ENCODE measurements around the gene C14orf119.

Gene C14orf119

DNA sequence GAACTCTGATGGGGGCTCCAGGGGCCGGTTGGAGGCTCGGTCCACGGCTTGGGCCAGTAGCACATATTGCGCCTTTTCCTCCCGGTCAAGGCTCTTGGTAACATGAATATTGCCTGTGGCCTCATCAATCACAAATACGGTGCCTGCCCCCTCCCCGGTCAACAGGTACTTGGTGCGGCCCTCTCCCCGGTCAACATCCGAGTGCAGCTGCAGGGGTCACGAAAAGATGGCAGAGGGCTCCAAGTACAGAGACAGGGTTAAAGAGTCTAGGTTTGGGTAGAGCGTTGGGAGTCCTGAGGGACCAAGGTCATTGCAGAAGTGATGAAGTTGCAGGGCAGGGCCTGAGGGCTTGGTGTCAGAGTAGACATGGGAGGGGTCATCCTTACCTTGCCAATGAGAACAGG, 40.2 kb upstream of the C14orf119 start:
- 97% methylated on average over 12 of the region's 12 CpGs for WGBS, 2 experiments (ENCODE audit: insufficient coverage in 2 of 2)
- H3K27ac ChIP-seq (ENCODE audit: low read depth, low read length, severe bottlenecking) = no peak overlapping the region
- H3K4me3 ChIP-seq (ENCODE audit: extremely low read depth, insufficient read depth, low read length, poor library complexity, severe bottlenecking) = no peak overlapping the region
- peaks cover 47% of the 10 kb centered on the region for H3K36me3 ChIP-seq (ENCODE audit: control insufficient read depth, insufficient read depth, low read length)
- no peaks in the 10 kb centered on the region for H3K9me3 ChIP-seq (ENCODE audit: control insufficient read depth, low read length)
- peaks cover 11% of the 10 kb centered on the region for H3K4me1 ChIP-seq (ENCODE audit: control insufficient read depth, insufficient read depth, low read length, poor library complexity, severe bottlenecking)

DNA sequence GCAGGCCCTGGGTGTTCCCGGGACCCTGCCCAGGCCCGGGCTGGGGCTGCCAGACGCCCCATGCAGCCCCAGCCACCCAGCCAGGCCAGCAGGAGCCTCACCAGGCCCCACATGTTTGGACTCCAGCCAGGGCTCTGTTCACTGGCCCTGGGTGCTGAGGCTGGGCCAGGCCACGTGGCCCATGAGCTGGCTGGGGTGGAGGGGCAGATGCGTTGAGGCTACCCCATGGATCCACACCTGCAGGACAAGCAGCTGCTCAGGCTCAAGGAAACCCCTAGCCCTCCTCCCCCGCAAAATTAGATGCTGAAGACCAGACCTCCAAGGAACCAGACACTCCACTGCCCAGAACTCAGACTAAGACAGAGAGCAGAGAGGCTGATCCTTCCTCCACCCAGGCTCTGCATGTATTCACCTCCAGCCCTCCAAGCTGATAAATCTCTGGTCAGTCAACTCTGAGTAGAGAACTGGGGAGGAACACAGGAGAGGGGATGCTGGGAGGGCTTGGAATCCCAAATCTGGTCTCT, 39.6 kb upstream of the C14orf119 start:
- H3K27ac ChIP-seq (ENCODE audit: low read depth, low read length, severe bottlenecking) = peak overlapping the region; percentile 6
- peaks cover 47% of the 10 kb centered on the region for H3K36me3 ChIP-seq (ENCODE audit: control insufficient read depth, insufficient read depth, low read length)
- no peak overlapping the region for H3K4me3 ChIP-seq (ENCODE audit: extremely low read depth, insufficient read depth, low read length, poor library complexity, severe bottlenecking)
- no peaks in the 10 kb centered on the region for H3K9me3 ChIP-seq (ENCODE audit: control insufficient read depth, low read length)
- peaks cover 15% of the 10 kb centered on the region for H3K4me1 ChIP-seq (ENCODE audit: control insufficient read depth, insufficient read depth, low read length, poor library complexity, severe bottlenecking)
- 92 to 93% methylated on average over 5 of the region's 6 CpGs for WGBS, 2 experiments (ENCODE audit: insufficient coverage in 2 of 2)

DNA sequence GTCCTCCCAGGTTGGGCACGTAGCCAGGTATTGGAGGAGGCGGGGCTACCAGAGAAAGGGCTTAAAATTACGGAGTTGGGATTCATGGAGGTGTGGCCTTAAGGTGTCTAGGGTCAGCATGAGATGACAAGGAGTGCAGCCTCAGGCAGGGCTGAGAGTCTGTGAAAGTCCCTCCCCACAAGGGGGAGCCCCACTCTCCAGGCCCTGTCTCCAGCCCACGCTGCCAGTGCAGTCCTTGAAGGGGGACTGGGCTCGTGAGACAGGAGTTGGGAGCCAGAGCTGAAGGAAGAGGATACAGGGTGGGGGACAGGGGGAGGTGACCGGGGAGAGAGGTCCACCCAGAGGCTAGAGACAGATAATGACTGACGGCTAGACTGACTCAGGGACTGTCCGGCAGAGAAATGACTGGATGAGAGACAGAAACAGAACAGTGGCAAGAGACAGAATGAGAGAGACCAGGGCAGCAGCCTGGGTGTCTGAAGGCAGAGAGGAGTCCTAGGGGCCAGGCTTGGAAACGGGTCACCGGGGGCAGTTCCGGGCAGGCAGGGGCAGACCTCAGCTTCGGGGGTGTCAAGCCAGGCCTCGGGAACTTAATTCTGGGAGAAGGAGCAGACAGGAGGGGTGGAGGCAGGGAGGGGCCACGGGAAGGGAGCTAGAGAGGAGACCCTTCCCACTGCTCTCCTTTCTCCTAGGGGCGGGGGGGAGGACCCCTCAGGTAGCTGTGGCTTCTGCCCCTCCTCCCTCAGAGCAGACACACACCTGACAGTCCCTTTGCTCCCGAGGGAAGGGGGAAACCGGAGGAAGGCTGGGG, 39.0 kb upstream of the C14orf119 start:
- peak overlapping the region; percentile 6 for H3K27ac ChIP-seq (ENCODE audit: low read depth, low read length, severe bottlenecking)
- WGBS, 2 experiments (ENCODE audit: insufficient coverage in 2 of 2) = 5 to 7% methylated on average over 10 of the region's 17 CpGs

DNA sequence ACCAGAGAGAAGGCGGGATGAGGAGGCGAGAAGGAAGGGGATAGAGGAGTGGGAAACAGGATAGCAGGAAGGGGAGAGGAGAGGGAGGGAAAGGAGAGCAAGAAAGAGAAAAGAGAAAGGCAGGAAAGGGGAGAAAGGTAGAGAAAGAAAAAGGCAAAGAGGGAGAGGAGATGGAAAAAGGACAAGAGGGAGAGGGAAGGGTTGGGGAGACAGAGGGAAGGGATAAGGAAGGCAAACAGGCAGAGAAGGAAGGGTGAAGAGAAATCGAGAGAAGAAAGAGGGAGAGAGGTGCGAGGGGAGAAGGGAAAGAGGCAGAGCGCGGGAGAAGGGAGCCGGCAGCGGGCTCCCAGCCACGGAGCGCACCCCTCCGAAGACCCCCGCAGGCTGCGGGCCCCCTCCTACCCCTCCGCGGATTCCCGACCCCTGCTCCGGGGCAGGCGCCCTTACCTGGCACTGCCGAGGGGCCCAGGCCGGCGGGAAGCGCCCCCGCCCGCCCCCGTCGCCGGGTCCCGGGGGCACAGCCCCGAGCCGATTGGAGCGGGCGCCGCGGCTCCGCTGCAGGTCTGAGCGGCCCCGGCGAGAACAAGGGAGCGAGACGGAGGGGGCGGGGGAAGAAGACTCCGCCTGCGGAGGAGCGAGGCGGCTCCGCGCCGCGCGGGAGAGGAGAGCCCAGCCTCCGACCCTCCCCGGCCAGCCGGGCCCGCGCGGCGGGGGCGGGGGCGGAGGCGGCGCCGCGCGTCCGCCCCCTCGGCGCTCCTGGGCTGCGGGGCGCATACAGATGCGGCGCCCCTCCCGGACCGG, 38.1 kb upstream of the C14orf119 start, which contains the start of gene CDH24:
Gene CDH24, minus strand, starts transcription at position 565 of the 801 bp plus-strand sequence. CDS start 1,787 bp downstream, outside the sequence.
- peak within 1 kb of the TSS; percentile 73 for H3K27ac ChIP-seq (ENCODE audit: low read depth, low read length, severe bottlenecking)

More for the DNA sequence above, 39.0 kb upstream of the C14orf119 start:
- no peaks in the 10 kb centered on the region for H3K9me3 ChIP-seq (ENCODE audit: control insufficient read depth, low read length)
- H3K36me3 ChIP-seq (ENCODE audit: control insufficient read depth, insufficient read depth, low read length) = peaks cover 49% of the 10 kb centered on the region
- H3K4me1 ChIP-seq (ENCODE audit: control insufficient read depth, insufficient read depth, low read length, poor library complexity, severe bottlenecking) = peaks cover 19% of the 10 kb centered on the region
- peak overlapping the region; percentile 56 for H3K4me3 ChIP-seq (ENCODE audit: extremely low read depth, insufficient read depth, low read length, poor library complexity, severe bottlenecking)

DNA sequence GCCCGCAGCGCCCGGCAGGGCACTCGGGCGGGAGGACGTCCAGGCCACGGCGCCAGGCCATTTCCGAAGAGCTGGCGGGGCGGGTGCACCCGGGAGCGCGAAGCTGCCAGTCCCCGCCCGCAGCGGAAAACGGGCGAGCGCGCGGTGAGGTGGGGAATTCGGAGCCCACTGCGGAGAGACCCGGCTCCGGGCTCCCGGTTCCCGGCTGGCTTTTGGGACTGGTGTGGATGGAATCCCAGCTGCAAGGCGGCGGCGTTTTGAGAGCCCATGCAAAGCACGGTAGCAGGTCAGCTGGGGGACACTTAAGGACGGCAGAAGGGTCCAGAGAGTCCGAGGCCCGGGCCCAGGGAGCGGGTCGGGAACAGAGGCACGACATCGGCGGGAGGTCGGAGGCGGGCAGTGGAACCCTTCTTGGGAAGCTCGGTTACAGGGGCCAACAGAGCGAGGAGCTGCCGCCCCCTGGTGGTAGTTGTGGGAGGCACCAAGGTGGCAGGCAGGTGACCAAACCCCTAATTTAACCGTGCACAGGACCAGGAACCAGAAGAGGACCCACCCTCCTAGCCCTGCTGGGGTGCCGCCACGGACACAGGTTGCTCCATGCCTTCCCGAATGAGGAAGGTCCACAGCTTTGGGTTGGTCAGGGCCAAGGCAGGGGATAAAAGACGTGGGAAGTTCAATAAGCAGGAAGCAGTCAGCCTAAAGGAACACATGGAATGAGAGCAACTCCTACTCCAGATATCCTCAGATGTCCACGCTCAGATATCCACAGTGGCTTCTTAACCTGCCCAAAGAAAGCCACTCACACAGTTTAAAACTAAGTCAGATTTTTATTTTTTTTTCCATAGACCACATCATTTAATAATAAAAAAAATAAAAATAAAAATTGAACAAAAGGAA, 37.3 kb upstream of the C14orf119 start:
- no peaks in the 10 kb centered on the region for H3K9me3 ChIP-seq (ENCODE audit: control insufficient read depth, low read length)
- H3K4me3 ChIP-seq (ENCODE audit: extremely low read depth, insufficient read depth, low read length, poor library complexity, severe bottlenecking) = peak overlapping the region; percentile 56
- 2 to 4% methylated on average over 42 to 48 of the region's 51 CpGs for WGBS, 2 experiments (ENCODE audit: insufficient coverage in 2 of 2)
- peaks cover 57% of the 10 kb centered on the region for H3K36me3 ChIP-seq (ENCODE audit: control insufficient read depth, insufficient read depth, low read length)
- H3K27ac ChIP-seq (ENCODE audit: low read depth, low read length, severe bottlenecking) = peak overlapping the region; percentile 73
- H3K4me1 ChIP-seq (ENCODE audit: control insufficient read depth, insufficient read depth, low read length, poor library complexity, severe bottlenecking) = peaks cover 34% of the 10 kb centered on the region

More for the DNA sequence above, 38.1 kb upstream of the C14orf119 start, which contains the start of gene CDH24:
- Histone ChIP-seq H3K9me3 (ENCODE audit: control insufficient read depth, low read length) (no peaks in the 10 kb centered on the region), H3K36me3 (ENCODE audit: control insufficient read depth, insufficient read depth, low read length) (peaks cover 52% of the 10 kb centered on the region), H3K4me3 (ENCODE audit: extremely low read depth, insufficient read depth, low read length, poor library complexity, severe bottlenecking) (peak within 1 kb of the TSS; percentile 56), H3K4me1 (ENCODE audit: control insufficient read depth, insufficient read depth, low read length, poor library complexity, severe bottlenecking) (peaks cover 26% of the 10 kb centered on the region)
- 0% methylated on average over 34 to 69 of the region's 73 CpGs for WGBS, 2 experiments (ENCODE audit: insufficient coverage in 2 of 2)

DNA sequence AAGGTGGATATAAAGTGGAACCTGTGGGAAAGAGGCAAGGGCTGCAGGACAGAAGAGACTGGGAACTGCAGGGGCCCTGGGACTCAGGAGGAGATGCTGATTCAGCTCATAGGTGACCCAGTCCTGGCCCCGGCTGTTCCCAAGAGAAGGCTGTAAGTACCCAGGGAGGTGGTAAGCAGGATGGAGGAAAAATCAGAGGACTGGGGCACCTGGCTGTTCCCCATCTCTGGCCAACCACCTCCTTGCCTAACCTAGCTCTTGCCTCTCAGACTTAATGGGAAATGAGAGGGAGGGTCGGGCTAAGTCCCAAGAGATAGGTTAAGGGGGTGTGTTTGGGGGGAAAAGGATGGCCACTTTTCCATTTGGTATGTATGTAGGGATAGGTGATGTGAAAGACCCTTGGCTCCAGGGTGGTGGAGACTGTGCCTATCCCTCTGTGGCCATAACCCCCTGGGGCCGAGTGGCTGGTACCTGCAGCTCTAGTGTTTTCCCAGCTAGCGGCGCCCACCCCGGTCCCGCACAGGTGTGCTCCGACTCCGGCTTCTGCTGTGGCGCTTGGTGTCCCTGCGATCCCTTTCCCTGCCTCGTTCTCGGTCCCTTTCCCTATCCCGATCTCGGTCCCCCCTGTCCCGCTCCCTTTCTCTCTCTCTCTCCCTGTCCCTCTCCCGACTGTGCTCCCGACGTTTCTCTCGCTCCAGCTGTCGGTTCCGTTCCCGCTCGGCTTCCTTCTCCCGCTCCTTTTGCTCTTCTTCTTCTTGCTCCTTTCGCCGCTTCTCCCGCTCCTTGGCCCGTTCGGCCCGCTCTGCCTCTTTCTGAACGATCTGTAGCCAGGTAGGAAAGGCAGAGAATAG, 36.4 kb upstream of the C14orf119 start:
- H3K4me3 ChIP-seq (ENCODE audit: extremely low read depth, insufficient read depth, low read length, poor library complexity, severe bottlenecking) = no peak overlapping the region
- no peaks in the 10 kb centered on the region for H3K9me3 ChIP-seq (ENCODE audit: control insufficient read depth, low read length)
- H3K4me1 ChIP-seq (ENCODE audit: control insufficient read depth, insufficient read depth, low read length, poor library complexity, severe bottlenecking) = peaks cover 41% of the 10 kb centered on the region
- peaks cover 58% of the 10 kb centered on the region for H3K36me3 ChIP-seq (ENCODE audit: control insufficient read depth, insufficient read depth, low read length)
- no peak overlapping the region for H3K27ac ChIP-seq (ENCODE audit: low read depth, low read length, severe bottlenecking)
- WGBS, 2 experiments (ENCODE audit: insufficient coverage in 2 of 2) = 95 to 96% methylated on average over 31 to 32 of the region's 32 CpGs

DNA sequence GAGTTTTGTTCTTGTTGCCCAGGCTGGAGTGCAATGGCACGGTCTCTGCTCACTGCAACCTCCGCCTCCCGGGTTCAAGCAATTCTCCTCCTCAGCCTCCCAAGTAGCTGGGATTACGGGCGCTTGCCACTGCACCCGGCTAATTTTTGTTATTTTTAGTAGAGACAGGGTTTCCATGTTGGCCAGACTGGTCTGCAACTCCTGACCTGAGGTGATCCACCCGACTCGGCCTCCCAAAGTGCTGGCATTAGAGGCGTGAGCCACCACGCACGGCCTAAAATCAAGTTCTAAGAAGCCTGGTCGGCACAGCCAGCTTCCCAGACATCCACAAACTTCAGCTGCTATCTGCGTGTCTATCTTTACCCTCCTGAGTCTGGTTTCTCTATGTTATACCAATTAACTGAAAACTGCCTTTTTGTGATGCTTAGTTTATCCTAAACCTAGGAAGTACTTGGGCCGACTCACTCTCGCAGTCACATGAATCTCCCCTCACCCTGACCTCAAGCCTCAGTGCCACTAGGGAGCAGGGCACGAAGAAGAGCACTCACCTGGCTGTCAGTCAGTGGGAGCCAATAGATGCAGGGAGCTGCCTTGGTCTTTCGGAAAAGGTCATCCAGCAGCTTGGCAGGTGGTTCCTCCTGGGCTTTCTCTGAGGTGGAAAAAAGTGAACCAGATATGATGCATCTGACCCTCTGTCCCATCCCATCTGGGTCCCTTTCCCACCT, 34.6 kb upstream of the C14orf119 start:
- peaks cover 41% of the 10 kb centered on the region for H3K4me1 ChIP-seq (ENCODE audit: control insufficient read depth, insufficient read depth, low read length, poor library complexity, severe bottlenecking)
- peak overlapping the region; percentile 90 for H3K27ac ChIP-seq (ENCODE audit: low read depth, low read length, severe bottlenecking)
- no peaks in the 10 kb centered on the region for H3K9me3 ChIP-seq (ENCODE audit: control insufficient read depth, low read length)
- H3K36me3 ChIP-seq (ENCODE audit: control insufficient read depth, insufficient read depth, low read length) = peaks cover 71% of the 10 kb centered on the region
- no peak overlapping the region for H3K4me3 ChIP-seq (ENCODE audit: extremely low read depth, insufficient read depth, low read length, poor library complexity, severe bottlenecking)
- WGBS, 2 experiments (ENCODE audit: insufficient coverage in 2 of 2) = 92 to 98% methylated on average over 10 to 17 of the region's 17 CpGs

DNA sequence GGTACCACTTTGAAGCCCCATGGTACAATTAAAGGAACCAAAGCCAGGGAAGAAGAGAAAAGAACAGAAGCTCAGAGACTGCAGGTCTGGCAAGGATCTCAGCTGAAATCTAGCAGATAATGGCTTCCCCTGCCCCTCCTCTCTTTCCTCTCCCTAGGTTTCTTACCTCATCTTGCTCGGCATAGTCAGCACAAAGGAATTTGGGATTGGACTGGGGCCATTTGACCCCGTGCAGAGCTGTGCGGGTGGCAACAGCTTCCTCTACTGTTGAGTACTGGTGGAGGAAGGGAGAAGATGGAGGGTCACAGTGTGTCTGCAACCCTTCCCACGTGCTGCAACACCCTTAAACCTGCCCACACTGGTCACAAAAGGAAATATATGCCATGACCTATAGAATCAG, 33.3 kb upstream of the C14orf119 start:
- Histone ChIP-seq H3K27ac (ENCODE audit: low read depth, low read length, severe bottlenecking) (peak overlapping the region; percentile 90), H3K4me1 (ENCODE audit: control insufficient read depth, insufficient read depth, low read length, poor library complexity, severe bottlenecking) (peaks cover 34% of the 10 kb centered on the region), H3K4me3 (ENCODE audit: extremely low read depth, insufficient read depth, low read length, poor library complexity, severe bottlenecking) (no peak overlapping the region), H3K36me3 (ENCODE audit: control insufficient read depth, insufficient read depth, low read length) (peaks cover 84% of the 10 kb centered on the region), H3K9me3 (ENCODE audit: control insufficient read depth, low read length) (no peaks in the 10 kb centered on the region)
- WGBS, 2 experiments (ENCODE audit: insufficient coverage in 2 of 2) = 83% methylated on average over 1 of the region's 4 CpGs; no CpG with 5 or more reads in 1 of the 2 experiments

DNA sequence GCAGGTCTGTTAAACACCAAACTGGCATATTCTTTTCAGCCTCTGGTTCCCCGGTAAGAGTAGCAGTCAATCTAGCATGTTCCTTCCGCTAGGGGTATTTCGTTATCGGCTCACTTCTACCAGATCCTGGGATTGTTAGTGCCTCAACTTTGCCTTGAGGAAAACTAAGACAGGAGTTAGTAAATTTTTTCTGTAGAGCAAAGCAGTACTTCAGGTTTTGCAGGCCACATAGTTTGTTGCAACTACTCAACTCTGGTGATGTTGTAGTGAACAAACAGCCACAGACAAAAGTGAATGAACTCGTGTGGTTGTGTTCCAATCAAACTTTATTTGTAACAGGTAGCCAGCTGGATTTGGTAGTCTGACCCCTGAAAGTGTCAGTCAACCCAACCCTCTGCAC, 31.7 kb upstream of the C14orf119 start:
- H3K36me3 ChIP-seq (ENCODE audit: control insufficient read depth, insufficient read depth, low read length) = peaks cover 96% of the 10 kb centered on the region
- peak overlapping the region; percentile 90 for H3K27ac ChIP-seq (ENCODE audit: low read depth, low read length, severe bottlenecking)
- 93 to 97% methylated on average over 3 to 4 of the region's 5 CpGs for WGBS, 2 experiments (ENCODE audit: insufficient coverage in 2 of 2)
- peaks cover 41% of the 10 kb centered on the region for H3K4me1 ChIP-seq (ENCODE audit: control insufficient read depth, insufficient read depth, low read length, poor library complexity, severe bottlenecking)
- no peak overlapping the region for H3K4me3 ChIP-seq (ENCODE audit: extremely low read depth, insufficient read depth, low read length, poor library complexity, severe bottlenecking)
- no peaks in the 10 kb centered on the region for H3K9me3 ChIP-seq (ENCODE audit: control insufficient read depth, low read length)

Data from mesodermal cell (in vitro differentiated cells).